H1 (cell line): ENCODE data around the gene FIG4.

Experiments
- CHD2 ChIP-seq: IDR thresholded peaks from 2 replicates; pipeline ENCODE4 v1.6.1; 2012; ENCODE audit warnings: low read length, improper control_type of control experiment
- CTCF ChIP-seq, 3 experiments: IDR thresholded peaks; 1 replicate in 2 of 3; 2 replicates in 1 of 3; pipeline versions ENCODE4 v1.5.1 to v1.6.1; 2011; ENCODE audit warnings: low read length in 3 of 3, mild to moderate bottlenecking in 3 of 3, inconsistent platforms in 2 of 3, low read depth in 1 of 3, moderate library complexity in 1 of 3; ENCODE audit not compliant: insufficient read depth in 1 of 3; ENCODE audit errors: control extremely low read depth in 1 of 3
- EGR1 ChIP-seq: IDR thresholded peaks from 2 replicates; pipeline ENCODE4 v1.6.1; 2011; ENCODE audit warnings: low read depth, low read length, borderline replicate concordance
- FOSL1 ChIP-seq: IDR thresholded peaks from 2 replicates; pipeline ENCODE4 v1.6.1; 2011; ENCODE audit warnings: mild to moderate bottlenecking, low read depth, low read length, moderate library complexity; ENCODE audit not compliant: insufficient read depth
- KDM1A ChIP-seq: fragments of 200-600, 300-600 bp; sonication (generic); IDR thresholded peaks from 2 replicates; pipeline ENCODE4 v1.7.1; 2016; ENCODE audit warnings: mild to moderate bottlenecking, low read length, borderline replicate concordance
- POLR2A ChIP-seq, 2 experiments: IDR thresholded peaks; 1 replicate in 1 of 2; 2 replicates in 1 of 2; pipeline ENCODE4 v1.6.1; 2011; ENCODE audit warnings: low read depth in 2 of 2, low read length in 2 of 2, mild to moderate bottlenecking in 2 of 2; ENCODE audit errors: control extremely low read depth in 1 of 2
- SIX5 ChIP-seq: IDR thresholded peaks from 2 replicates; pipeline ENCODE4 v1.6.1; 2011; ENCODE audit warnings: mild to moderate bottlenecking, low read depth, low read length
- SUZ12 ChIP-seq: fragments of 200-600 bp; sonication (generic); IDR thresholded peaks from 2 replicates; pipeline ENCODE4 v1.6.1; 2012; ENCODE audit warnings: mild to moderate bottlenecking, inconsistent platforms, low read length, moderate library complexity, mixed read lengths
- YY1 ChIP-seq: IDR thresholded peaks from 2 replicates; pipeline ENCODE4 v1.6.1; 2011; ENCODE audit warnings: low read depth, mild to moderate bottlenecking, low read length

GRCh38 chr6:109762769-109763441 lies 71.8 kb downstream of the FIG4 start:
- TF ChIP-seq FOSL1 (no peak), SUZ12 (no peak), KDM1A (no peak), POLR2A (IDR thresholded peaks at IDR 0.05; ENCODE audit: control extremely low read depth in 1 of 2, low read depth in 2 of 2, low read length in 2 of 2) (no peak), YY1 (no peak), CTCF (IDR thresholded peaks at IDR 0.05; ENCODE audit: control extremely low read depth in 1 of 3, insufficient read depth in 1 of 3, low read depth in 1 of 3, low read length in 3 of 3) (no peak), EGR1 (no peak), CHD2 (no peak), SIX5 (no peak)
